Hepatic stellate cell (primary cell): Measurements from ENCODE around the gene DLG2.
"Not testable (repeated sequence)": the region's sequence is repeated elsewhere in the genome, so short reads cannot be mapped to it uniquely, and the experiment has no call there.

Experiments
- DNase-seq: peaks from one replicate; pipeline ENCODE4 v3.0.0; 2011; ENCODE audit warnings: low spot score

DLG2 gene

DNA sequence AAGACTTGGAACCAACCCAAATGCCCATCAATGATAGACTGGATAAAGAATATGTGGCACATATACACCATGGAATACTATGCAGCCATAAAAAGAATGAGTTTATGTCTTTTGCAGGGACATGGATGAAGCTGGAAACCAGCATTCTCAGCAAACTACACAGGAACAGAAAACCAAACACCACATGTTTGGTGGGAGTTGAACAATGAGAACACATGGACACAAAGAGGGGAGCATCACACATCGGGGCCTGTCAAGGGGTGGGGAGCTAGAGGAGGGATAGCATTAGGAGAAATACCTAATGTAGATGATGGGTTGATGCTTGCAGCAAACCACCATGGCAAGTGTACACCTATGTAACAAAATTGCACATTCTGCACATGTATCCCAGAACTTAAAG lies 397.4 kb downstream of the DLG2 start:
- DNase-seq: not testable (repeated sequence)

DNA sequence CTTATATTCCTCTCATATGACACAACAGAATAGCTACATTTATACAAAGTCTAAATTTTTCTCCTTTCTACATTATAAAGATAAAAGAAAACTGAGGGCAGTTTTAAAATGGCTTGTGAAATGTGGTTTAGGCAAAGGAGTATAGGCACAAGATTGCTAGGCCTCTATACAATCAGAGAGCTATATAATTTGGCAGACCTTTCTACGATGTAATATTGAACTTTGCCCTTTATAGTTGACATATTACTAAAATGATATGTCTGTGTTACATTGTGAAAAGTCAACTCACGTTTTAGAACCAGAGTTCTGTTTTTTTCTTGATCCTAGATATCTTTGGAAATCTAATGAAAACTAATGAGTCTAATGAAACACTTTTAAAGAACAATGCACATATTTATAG lies 430.2 kb downstream of the DLG2 start:
- no peak for DNase-seq

DNA sequence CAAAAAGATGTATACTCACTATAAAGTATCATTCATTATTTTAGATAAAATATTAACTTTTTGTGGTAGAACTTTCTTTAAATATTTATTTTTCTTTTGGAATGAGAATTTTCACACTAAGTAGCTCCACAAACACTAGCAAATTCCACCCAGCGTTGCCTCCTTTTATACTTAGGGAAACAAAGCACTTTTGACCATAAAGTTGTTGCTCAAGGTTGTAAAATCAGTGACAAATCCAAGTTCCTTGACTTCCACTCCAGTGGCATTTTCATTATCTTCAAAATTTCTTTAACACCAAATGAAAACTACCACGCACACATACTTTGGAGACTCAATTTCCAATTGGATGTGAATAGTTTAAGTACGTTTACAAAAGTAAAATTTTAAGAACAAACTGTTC lies 431.2 kb downstream of the DLG2 start:
- DNase-seq: no peak

DNA sequence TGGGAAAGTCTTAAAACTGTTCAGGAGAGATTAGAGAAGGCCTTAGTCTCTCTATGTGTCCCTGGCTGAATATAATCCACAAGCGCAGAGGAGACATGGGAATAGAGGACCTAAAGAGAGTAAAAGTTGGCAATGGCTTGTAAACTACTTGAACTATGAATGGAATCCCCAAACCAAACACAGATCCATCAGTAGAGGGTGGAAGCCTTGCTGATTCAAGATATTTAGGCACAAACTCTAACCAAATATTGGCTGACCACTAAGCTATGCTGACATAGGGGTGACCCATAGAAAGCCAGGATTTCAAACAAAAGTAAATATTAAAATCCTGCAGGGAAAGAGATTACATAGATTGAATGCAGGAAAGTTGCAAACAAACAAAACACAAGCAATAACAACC lies 439.2 kb downstream of the DLG2 start:
- DNase-seq: no peak

DNA sequence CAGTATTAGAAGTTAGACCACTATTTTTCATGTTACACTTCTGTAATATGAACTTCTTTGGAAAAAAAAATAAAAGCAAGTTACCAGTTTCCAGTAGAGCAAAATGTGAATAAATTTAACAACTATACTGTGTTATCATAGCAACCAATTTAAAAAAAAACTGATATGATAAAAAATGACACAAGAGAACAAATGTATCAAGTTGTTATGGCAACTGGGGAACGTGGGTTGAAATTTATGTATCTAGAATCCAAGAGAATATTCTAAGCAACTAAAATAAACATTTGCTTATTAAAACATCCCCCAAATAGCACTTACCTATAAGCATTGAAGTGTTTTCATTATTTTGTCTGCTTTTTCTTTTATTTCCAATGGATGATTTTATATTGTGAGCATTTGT lies 442.4 kb downstream of the DLG2 start:
- no peak for DNase-seq

DNA sequence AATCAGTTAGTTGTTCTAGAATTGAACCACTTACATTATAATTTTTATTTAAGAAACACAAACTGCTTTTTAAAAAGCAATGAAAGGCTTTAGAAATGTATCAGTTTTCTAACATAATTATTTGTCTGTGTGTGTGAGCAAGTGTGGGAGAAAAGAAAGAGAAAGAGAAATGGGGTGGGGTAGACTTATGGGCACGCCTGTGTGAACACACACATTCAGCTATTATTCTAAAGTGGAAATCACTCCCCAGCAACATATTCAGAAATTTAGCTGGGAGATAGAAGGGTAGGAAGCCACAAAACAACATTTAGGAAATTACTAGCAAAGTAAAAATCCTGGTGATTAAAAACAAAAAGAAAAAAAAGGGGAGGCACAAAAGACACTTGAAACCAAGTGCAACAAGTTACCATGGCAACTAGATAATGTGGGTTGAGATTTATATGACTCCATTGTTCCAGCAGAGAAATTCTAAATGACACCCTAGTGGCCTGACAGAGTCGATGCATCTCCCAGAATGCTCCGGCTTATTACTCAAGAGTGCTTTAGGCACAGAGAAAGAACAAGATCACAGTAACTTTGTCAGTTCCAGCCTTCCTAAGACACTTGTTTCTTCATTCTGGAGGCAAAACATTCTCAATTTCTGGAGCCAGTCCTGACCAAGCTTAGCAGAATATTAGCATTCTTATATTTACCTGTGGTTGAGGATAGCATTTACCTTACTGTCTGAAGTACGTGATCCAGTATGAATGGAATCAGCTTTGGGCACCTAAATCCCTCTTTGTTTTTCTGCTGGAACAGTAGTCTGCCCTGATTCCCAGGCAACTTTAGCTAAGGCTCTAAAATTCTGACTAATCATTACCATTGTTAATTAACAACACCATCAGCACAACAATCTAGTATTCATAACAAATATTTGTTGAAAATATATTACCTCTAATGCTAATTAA lies 444.4 kb downstream of the DLG2 start:
- no peak for DNase-seq

DNA sequence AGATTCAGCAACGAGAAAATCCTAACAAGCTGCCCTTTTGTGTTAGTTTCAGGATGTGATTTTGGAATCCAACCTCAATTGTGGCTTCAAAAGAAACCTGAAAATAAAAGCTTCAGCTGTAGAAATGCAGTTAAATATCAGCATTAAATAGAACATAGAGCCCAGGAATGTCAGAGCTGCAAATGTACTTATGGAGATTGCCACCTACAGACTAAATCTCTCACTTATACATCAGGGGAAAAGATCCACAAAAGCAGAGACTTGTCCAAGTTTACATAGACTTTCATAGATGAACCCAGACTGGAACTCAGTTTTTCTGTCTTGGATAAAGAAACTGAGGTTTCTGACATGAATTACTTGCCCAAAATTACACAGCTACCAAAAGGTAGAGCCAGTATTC lies 446.6 kb downstream of the DLG2 start:
- no peak for DNase-seq

DNA sequence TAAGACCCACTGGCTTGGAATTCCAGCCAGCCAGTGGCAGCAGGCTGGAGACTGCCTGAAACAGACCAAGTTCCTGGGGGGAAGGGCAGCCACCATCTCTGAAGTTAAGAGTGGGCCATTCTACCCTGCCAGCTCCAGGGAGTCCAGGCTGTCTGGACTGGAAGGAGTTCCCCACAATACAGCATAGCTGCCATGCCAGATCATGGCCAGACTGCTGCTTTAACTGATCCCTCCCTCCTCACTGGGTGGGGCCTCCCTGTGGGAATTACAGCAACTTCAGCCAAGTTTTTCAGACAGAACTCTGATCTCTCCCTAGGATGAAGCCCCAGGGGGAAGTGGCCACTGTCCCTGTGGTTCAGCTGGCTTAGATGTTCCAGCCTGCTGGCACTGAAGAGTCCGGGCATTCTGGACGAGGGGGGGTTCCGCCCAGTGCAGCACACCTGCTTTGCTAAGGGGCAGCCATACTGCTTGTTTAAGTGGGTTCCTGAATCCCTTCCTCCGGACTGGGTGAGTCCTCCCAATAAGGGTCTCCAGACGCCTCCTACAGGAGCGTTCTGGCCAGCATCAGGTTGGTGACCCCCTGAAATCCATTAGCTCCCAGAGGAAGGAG lies 455.4 kb downstream of the DLG2 start:
- no peak for DNase-seq

DNA sequence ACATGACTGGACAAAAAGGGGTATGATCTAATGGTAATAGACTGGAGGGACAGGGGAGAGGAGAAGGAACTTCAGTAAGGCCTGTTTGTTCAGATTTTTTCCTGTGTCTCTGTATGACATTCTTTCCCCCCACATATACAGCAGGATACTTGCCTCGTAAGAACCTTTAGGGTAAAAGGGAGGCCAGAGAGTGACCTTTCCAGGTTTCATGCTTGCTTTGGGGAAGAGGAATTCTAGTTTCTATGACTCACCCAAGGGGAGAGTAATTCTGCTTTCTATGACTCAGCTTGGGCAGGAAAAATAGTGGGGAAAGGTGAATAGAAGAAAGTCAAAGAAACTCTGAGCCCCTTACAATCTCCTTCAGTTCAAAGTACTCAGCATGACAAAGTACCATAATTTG lies 457.0 kb downstream of the DLG2 start:
- no peak for DNase-seq

DNA sequence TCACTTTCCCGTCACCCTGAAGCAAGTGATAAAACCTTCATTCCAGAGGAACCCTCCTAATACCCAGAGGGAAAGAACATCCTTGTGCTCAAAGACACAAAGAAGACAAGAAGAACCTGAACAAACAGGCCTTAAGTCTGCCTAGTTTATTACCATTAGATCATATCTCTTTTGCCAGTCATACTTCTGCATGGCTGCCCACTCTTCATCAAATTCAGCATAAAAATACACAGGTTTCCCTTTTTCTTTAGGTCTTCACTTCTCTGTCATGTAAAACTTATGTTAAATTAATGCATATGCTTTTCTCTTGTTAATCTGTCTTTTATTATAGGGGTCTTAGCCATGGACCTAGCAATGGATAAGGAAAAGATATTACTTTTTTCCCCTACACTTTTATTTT lies 459.7 kb downstream of the DLG2 start:
- DNase-seq: no peak

DNA sequence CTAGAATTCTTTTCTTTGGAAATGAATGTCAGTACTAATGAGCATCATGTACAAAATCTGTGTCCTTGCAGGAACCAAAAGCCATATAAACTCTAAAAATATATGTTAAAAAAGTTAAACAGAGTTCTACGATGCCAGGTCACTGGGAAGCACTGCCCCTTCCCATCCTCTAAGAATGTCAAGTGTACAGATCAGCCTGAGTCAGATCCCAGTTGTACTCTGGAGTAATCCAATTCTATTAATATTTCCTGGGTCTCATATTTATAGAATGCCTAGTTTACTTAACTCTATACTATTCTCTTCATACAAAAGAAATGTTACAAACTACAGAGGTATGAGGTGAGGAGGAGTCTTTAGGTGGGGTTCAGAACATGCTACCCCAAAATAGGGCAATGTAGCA lies 460.1 kb downstream of the DLG2 start:
- DNase-seq: no peak

DNA sequence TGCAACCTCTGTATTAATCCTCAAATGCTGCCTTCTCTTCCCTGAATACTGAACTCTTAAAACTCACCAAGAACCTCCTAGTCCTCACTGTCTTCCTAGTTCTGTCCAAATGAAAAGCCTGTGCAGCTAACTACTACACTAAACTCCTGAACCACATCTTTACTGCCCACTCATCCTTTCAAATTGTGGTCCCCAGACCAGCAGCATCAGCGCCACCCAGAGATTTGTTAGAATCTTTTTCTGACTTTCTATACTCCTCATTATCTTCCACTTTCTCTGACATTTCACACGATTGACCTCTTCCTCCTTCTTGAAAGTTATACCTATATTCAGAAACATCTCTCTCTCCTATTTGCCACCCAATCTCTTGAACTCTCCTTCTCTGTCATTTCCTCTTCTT lies 461.3 kb downstream of the DLG2 start:
- no peak for DNase-seq

DNA sequence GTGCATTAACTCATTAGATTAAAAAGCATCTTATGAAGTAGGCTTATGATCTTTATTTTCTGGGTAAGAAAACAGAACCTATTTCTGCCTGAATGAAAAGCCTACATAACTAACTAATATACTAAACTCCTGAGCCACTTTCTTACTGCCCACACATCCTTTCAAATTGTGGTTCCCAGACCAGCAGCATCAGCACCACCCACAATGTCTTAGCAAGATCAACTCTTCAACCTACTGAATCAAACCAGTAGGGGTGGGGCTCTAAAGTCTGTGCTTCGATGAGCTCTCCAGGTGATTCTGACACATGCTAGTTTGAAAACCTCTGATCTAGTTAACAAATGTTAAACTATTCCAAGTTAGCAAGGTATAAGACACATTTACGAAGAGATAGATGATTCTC lies 462.4 kb downstream of the DLG2 start:
- DNase-seq: no peak

DNA sequence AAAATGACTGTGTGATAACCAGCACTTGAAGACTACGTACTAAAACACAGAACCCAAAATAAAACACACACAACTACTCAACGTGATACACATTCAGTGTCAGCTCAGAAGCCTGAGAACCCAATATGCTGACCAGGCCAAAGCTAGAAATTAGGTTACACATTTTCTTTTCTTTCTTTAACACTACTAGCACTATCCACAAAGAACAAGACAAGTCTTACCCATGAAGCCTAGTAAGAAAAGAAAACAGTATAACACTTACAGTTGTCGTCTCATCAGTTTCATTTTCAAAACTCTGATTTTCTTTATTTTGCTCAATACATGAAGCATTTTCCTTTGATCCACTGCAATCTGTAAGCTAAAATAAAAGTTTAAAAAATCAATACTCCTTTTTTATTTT lies 472.9 kb downstream of the DLG2 start:
- no peak for DNase-seq

DNA sequence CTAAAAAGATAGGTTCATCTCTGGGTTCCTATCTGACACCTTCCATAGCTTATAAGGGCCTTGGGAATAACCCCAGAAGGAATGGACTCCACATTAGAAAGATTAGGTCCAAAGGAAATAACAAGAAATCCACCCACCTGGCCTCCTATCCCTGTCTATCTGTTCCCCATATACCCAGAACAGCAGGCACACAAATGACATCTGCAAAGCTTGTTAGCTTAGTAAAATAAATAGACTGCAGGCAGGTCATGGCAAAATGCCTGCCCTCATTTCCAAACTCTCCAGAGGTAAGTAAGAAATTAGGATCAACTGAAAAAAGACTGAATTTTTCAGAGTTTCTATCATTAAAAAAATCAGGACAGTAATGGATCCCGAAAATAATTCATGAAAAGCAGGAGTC lies 489.5 kb downstream of the DLG2 start:
- DNase-seq: no peak

DNA sequence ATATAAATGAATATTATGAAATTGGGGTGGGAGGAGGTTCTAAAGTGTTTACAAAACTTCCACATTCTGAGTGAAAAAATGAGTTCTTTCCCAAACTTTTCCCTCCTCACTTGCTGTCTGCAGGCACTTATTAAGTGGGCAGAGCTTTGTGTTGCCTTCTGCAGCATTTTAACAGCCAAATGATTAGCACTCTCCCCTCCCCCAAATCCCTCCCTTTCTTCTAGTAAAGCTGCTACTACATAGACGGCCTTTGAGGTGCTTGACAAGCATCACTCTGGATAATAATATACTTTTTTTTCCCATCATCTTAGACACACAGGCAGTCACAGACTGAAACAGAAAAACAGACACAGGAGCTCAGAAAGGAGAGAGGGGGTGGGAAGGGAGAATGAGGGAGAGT lies 493.5 kb downstream of the DLG2 start:
- DNase-seq: no peak

DNA sequence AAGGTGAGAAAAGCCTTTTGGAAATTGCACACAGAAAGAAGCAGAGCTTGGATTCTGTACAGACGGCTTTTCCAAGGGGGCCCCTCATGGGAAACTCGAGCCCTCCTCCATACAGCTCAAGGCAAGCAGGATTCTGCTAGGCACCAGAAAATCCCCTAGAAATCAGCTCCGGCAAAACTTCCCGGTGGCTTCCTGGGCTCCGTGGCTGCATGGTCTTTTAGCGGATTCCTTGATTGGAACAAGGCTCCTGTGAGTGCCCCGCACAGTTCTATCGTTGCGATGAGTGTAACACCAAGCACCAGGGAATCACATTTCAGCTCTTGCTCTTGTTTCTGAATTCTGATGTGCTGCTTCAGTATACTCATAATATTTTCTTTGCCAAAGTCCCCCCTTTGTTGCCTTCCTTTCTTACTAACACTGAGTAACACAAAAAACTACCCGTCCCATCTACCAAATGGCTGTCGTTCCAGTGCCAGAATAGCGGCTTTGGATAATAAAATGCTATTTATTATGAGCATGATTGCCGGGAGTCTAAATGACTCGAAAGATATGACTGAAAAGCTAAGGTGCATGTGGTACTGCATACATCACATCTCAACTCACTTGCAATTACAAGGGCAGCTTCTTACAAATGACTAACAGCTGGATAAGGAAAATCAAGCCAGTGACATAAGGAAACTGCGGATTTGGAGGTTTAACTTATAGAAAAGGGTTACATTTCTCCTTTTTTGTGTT lies 494.1 kb downstream of the DLG2 start:
- DNase-seq: no peak

DNA sequence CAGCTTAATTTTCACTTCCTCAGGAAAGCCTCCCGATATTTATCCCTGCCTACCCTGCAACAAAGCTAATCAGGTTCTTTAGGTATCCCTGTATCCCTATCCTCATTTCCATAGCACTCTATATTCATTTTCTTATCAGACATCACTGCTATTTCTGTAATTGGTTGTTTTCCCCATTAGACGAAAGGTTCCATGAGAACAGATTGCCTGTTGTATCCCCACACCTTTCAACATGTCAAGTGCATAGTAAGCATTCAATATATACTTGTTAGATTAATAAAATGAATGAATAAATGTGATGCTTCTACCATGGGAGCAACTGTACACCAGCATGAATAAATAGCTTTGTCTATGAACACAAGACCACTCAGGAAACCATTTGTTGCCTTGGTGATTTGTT lies 499.8 kb downstream of the DLG2 start:
- DNase-seq: no peak

DNA sequence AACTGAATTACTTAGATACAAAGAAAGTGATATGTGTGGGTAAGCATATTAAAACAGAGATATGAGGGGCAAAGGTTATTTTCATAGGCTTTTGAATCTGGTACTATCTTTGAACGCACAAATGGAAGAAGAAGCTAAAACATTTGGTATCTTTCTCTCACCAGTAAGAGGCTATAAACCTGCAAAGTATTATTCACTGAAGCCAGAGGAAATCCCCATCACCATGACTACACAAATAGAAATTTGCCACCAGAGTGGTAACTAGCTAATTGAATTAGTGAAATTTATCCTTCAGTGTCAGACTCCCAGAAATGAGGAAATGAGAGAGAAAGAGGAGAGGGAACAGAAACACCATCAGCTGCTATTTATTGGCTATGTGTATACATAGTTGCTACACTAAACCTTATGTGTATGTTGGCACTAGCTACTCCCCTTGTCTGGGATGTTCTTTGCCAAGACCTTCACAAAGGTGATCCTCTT lies 503.4 kb downstream of the DLG2 start:
- no peak for DNase-seq

DNA sequence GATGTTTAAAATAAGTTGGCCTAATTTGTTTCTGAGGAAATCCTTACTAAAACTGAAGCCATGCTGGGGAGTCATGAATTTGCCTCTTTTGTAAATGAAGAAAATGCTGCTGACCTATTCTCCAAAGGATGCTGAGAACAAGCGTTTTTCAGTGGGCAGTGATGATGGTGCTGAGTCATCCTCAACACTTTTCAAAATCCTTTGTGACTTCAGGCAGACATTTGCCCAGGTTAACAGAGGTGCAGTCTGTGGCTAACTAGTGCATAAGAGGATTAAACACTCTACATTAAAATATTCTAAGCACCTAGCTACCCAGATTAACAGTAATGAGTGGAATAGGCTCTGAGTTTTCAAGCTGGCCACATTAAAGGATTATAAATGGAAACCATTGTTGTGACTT lies 509.0 kb downstream of the DLG2 start:
- DNase-seq: no peak

DNA sequence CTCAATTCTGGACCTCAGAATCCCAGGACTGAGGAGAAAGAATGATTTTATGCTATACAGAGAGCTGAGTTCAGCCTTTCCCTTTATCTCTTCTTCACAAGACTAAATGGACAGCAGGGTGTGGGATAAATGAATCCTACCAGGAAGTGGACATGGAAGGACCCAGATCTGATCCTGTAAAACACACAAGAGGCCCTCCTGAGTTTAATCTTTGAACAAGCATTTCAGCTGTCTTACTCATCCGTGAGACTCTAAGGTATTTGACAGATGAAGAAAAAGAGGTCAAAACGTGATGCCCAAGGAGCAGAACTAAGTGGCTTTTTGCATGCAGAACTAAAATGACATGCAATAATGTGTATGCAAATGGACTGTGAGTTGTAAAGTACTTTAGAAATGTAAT lies 511.3 kb downstream of the DLG2 start:
- no peak for DNase-seq

DNA sequence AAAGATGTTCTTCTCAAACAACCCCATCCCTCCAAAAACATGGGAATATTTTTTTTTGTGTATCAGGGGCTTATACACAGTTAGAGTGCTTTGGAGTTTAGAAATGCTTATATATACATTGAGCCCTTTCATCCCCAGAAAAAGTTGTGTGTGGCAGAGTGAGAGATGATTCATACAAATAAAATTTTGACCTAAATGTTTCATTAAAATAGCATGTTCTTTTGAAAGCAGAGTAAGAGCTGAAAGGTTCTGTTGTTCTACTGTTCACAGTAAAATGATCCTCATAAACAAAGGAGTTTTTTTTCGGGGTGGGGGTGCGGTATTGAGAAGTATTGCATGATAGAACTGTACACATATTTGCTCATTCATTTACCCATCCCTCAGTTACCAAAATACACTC lies 512.4 kb downstream of the DLG2 start:
- DNase-seq: no peak

DNA sequence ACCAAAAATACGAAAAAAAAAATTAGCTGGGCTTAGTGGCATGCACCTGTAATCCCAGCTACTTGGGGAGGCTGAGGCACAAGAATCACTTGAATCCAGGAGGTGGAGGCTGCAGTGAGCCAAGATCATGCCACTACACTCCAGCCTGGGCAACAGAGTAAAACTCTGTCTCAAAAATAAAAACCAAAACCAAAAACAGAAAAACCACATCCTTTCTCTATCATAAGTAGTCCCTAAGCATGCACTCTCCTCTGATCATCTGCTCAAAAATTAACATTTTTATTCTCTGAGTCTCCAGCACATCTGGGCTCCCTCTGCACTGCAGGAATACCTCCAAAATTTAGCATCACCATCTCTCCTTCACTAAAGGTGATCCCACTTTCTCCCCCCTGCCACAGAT lies 516.9 kb downstream of the DLG2 start:
- DNase-seq: not testable (repeated sequence)
